Vagina (tissue), 2 donors: ENCODE data around the gene KBTBD4. TPM values are rescaled to one million over a fixed set of nuclear protein-coding genes. Genes with fewer than 3 reads are reported as not detected.
"Not testable (repeated sequence)": the region's sequence is repeated elsewhere in the genome, so short reads cannot be mapped to it uniquely, and the experiment has no call there.

Experiments
- DNase-seq, 2 donors: peaks; one replicate each; pipeline ENCODE4 v3.0.0-alpha.2; 2017; ENCODE audit errors: extremely low spot score in 2 of 2
- H3K27ac ChIP-seq: fragments of 200-600 bp; sonication (generic); one replicate; pipeline ENCODE4 v1.5.1; 2019
- H3K27me3 ChIP-seq: fragments of 200-600 bp; sonication (generic); one replicate; pipeline ENCODE4 v1.5.1; 2019
- H3K36me3 ChIP-seq, 2 donors: fragments of 200-600 bp; sonication (generic); one replicate each; pipeline ENCODE4 v1.5.1; 2017 to 2019
- H3K4me1 ChIP-seq: fragments of 200-600 bp; sonication (generic); one replicate; pipeline ENCODE4 v1.5.1; 2019
- H3K4me3 ChIP-seq, 2 donors: fragments of 200-600 bp; sonication (generic); 1 replicate in 1 of 2; 2 replicates in 1 of 2; pipeline ENCODE4 v1.5.1; 2016 to 2019
- H3K9me3 ChIP-seq: fragments of 200-600 bp; sonication (generic); one replicate; pipeline ENCODE4 v1.5.1; 2019
- CTCF ChIP-seq, 3 experiments: fragments of 450-650 bp in 2 of 3; fragments of 200-600 bp in 1 of 3; sonication (generic) in 1 of 3; IDR thresholded peaks; one replicate each; pipeline ENCODE4 v1.5.1; 2017 to 2019; ENCODE audit warnings: antibody characterized with exemption in 3 of 3, mild to moderate bottlenecking in 2 of 3, moderate library complexity in 2 of 3
- POLR2A ChIP-seq, 2 donors: fragments of 450-650 bp; IDR thresholded peaks; one replicate each; pipeline ENCODE4 v1.6.1; 2017; ENCODE audit warnings: antibody characterized with exemption in 2 of 2, mild to moderate bottlenecking in 2 of 2, moderate library complexity in 2 of 2
- POLR2AphosphoS5 ChIP-seq, 2 donors: sonication (generic); formaldehyde crosslinking; IDR thresholded peaks; one replicate each; pipeline ENCODE4 v1.9.0; 2017; ENCODE audit warnings: antibody characterized with exemption in 2 of 2, mild to moderate bottlenecking in 2 of 2, low read depth in 1 of 2; ENCODE audit not compliant: insufficient read depth in 1 of 2
- intact Hi-C: fragments of 100-400 bp; cut with DNase I; formaldehyde crosslinking; loops from one replicate; pipeline ENCODE4 v1.15.1; 2023
- total RNA-seq: library from RNA; depleted of rRNA; stranded (reverse); fragments of >200 nt; gene quantifications from one replicate; pipeline ENCODE4 v1.2.3, GENCODE V29; 2016

KBTBD4 gene
- total RNA-seq, 1 donor from 2014 or later = 14.7 TPM

- Histone ChIP-seq H3K36me3 (no peaks in the 10 kb centered on the region), H3K4me3 (peak overlapping the region; percentile 81 to 94), H3K27ac (peak overlapping the region; percentile 92), H3K27me3 (no peaks in the 10 kb centered on the region), H3K9me3 (no peaks in the 10 kb centered on the region), H3K4me1 (peaks cover 53% of the 10 kb centered on the region)
- no peak for TF ChIP-seq POLR2A (IDR thresholded peaks at IDR 0.05)
- no peak for TF ChIP-seq POLR2AphosphoS5 (IDR thresholded peaks at IDR 0.05; ENCODE audit: insufficient read depth in 1 of 2, low read depth in 1 of 2)
- TF ChIP-seq CTCF (IDR thresholded peaks at IDR 0.05) = no peak
- intact Hi-C loops = loop anchor here (10.0 kb wide), 1 partner anchor 87 kb away; no protein-coding TSS in a partner anchor
- DNase-seq = no peak
Observed at GRCh38 chr11:47552056-47552565, 26.7 kb downstream of the KBTBD4 start.

- peaks cover 56% of the 10 kb centered on the region for H3K4me1 ChIP-seq
- peak overlapping the region; percentile 5 for H3K27ac ChIP-seq
- TF ChIP-seq CTCF (IDR thresholded peaks at IDR 0.05) = no peak
- TF ChIP-seq POLR2A (IDR thresholded peaks at IDR 0.05) = no peak
- TF ChIP-seq POLR2AphosphoS5 (IDR thresholded peaks at IDR 0.05; ENCODE audit: insufficient read depth in 1 of 2, low read depth in 1 of 2) = no peak
- H3K27me3 ChIP-seq = no peaks in the 10 kb centered on the region
- DNase-seq = no peak
- H3K4me3 ChIP-seq = peak overlapping the region in 1 of 2 donors; percentile 94
- no peaks in the 10 kb centered on the region for H3K9me3 ChIP-seq
- intact Hi-C loops = loop anchor here (10.0 kb wide), 1 partner anchor 86 kb away; no protein-coding TSS in a partner anchor
- H3K36me3 ChIP-seq = no peaks in the 10 kb centered on the region
Observed at GRCh38 chr11:47551086-47551485, 27.7 kb downstream of the KBTBD4 start.

- no peaks in the 10 kb centered on the region for H3K27me3 ChIP-seq
- TF ChIP-seq CTCF (IDR thresholded peaks at IDR 0.05) = no peak
- no peak for TF ChIP-seq POLR2A (IDR thresholded peaks at IDR 0.05)
- no peak for TF ChIP-seq POLR2AphosphoS5 (IDR thresholded peaks at IDR 0.05; ENCODE audit: insufficient read depth in 1 of 2, low read depth in 1 of 2)
- no peaks in the 10 kb centered on the region for H3K36me3 ChIP-seq
- intact Hi-C loops = loop anchor here (10.0 kb wide), 1 partner anchor 86 kb away; no protein-coding TSS in a partner anchor
- H3K9me3 ChIP-seq = no peaks in the 10 kb centered on the region
- H3K27ac ChIP-seq = no peak overlapping the region
- peaks cover 56% of the 10 kb centered on the region for H3K4me1 ChIP-seq
- no peak overlapping the region for H3K4me3 ChIP-seq
- DNase-seq = no peak
Observed at GRCh38 chr11:47550288-47551047, 28.3 kb downstream of the KBTBD4 start.

- DNase-seq, H3K27me3 ChIP-seq, H3K4me3 ChIP-seq, H3K9me3 ChIP-seq, H3K36me3 ChIP-seq, H3K27ac ChIP-seq, intact Hi-C loops: not testable (repeated sequence)
- peaks cover 64% of the 10 kb centered on the region for H3K4me1 ChIP-seq
Observed at GRCh38 chr11:47546274-47546673, 32.5 kb downstream of the KBTBD4 start.

- no peak for TF ChIP-seq POLR2AphosphoS5 (IDR thresholded peaks at IDR 0.05; ENCODE audit: insufficient read depth in 1 of 2, low read depth in 1 of 2)
- no peak for TF ChIP-seq CTCF (IDR thresholded peaks at IDR 0.05)
- no peak for TF ChIP-seq POLR2A (IDR thresholded peaks at IDR 0.05)
- no peaks in the 10 kb centered on the region for H3K36me3 ChIP-seq
- DNase-seq = no peak
- no peaks in the 10 kb centered on the region for H3K27me3 ChIP-seq
- no peak overlapping the region for H3K27ac ChIP-seq
- H3K4me3 ChIP-seq = no peak overlapping the region
- H3K9me3 ChIP-seq = no peaks in the 10 kb centered on the region
- intact Hi-C loops = no loop called here
- H3K4me1 ChIP-seq = peaks cover 62% of the 10 kb centered on the region
Observed at GRCh38 chr11:47545298-47545697, 33.5 kb downstream of the KBTBD4 start.
